ENCODE data around the gene CTNND2.

The CTNND2 gene

DNA sequence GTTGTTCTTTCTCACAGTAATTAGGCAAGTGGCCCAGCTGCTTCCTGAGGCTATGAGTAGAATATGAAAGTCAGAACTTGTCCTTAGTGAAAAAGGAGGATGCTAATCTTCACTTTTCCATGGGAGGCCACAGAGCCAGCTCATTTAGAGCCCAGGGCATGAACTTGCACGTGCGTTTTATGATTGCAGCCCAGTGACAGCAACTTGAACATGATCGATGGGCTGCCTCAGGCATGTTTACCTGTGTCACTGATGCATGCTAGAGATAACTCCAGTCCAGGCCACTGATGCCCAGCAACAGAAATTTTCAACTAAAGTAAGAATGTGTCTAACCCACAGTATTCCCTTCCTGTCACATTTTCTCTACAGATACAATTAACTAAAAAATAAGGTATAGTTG lies 179.3 kb downstream of the CTNND2 start:
- H3K4me3 ChIP-seq (ENCODE audit: low read depth, low read length) = no peak overlapping the region
- H3K4me1 ChIP-seq (ENCODE audit: control insufficient read depth, insufficient read depth, low read length) = no peaks in the 10 kb centered on the region
- TF ChIP-seq, protein P1, sequence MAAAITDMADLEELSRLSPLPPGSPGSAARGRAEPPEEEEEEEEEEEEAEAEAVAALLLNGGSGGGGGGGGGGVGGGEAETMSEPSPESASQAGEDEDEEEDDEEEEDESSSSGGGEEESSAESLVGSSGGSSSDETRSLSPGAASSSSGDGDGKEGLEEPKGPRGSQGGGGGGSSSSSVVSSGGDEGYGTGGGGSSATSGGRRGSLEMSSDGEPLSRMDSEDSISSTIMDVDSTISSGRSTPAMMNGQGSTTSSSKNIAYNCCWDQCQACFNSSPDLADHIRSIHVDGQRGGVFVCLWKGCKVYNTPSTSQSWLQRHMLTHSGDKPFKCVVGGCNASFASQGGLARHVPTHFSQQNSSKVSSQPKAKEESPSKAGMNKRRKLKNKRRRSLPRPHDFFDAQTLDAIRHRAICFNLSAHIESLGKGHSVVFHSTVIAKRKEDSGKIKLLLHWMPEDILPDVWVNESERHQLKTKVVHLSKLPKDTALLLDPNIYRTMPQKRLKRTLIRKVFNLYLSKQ (tag by site-specific recombination; IDR thresholded peaks at IDR 0.05; ENCODE audit: borderline replicate concordance) = no peak
- TF ChIP-seq MEIS1 (CRISPR knock-in tag; IDR thresholded peaks at IDR 0.05; ENCODE audit: borderline replicate concordance) = peak; percentile 83
- H3K27ac ChIP-seq (ENCODE audit: extremely low read depth, low read depth, low read length) = no peak overlapping the region
- CTCF ChIA-PET = no interaction called here
- POLR2A ChIA-PET = no interaction called here
- no peaks in the 10 kb centered on the region for H3K9me3 ChIP-seq (ENCODE audit: control insufficient read depth, insufficient read depth, low read depth, low read length)
- H3K36me3 ChIP-seq (ENCODE audit: control insufficient read depth in 2 of 2, insufficient read depth in 1 of 2, low read length in 2 of 2) = no peaks in the 10 kb centered on the region

DNA sequence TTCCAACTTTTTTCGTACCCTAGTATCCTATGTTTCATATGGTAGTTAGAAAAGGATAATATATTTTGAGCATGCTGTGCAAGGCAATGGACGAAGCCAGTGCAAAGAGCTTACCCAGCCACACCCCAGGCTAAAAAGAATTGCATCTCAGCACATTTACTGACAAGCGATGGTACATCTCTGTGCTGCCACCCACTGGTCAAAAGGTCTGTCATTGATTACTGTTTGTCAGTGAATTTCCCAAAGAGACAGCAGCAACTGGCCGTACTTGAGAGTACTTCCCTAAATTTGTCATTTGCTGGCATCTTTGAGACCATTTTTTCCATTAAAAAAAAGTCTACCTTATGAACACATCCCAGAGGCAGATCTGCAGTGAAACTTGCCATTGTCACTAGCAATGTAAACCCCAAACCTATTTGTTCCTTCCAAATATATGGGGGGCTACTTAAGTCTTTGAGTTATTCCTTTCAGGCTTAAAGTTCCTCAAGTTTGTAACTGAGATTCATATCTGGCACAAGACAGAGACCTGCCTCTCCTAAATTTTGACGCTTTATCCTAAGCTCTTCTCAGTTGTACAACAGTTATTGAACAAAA lies 184.3 kb downstream of the CTNND2 start:
- POLR2A ChIA-PET = no interaction called here

DNA sequence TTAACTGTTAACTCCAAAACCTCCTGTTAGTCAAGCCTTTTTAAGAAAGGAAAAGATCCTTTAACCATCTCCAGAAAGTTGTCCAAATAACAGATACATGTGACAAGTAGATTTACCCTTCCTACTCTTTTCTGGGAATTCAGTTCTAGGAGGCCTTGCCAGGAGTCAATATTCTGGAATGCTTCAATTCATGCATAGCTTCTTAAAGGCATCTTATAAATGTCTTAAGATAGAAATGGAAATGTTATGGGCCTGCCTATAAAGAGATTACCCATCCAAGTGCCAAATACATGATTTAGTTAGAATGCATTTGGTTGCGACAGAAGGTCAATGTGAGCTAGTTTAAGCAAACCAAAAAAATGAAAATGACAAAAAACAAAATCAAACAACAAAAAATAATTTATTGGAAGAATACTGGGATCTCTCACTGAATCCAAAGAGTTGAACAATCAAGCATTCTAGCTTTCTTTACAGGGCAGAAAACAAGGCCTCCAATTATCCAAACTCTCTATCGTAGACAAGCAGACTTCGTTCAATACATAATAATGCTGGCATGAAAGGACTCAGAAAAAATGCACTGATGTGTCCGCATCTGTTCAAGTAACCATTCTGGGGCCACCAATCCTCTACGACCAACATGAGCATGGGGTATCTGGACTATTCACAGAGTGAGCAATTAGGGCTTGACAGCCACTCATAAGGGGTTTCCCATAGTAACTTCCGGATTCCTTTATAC lies 188.6 kb downstream of the CTNND2 start:
- POLR2A ChIA-PET = no interaction called here
- no peaks in the 10 kb centered on the region for H3K36me3 ChIP-seq (ENCODE audit: control insufficient read depth in 2 of 2, insufficient read depth in 1 of 2, low read length in 2 of 2)
- CTCF ChIA-PET = interaction anchor here (0.6 to 0.7 kb wide), 3 partner anchors 35 to 1585 kb away, joined by 3 to 4 read pairs (median 4); no protein-coding TSS in a partner anchor
- TF ChIP-seq ZNF404 (tag by site-specific recombination; IDR thresholded peaks at IDR 0.05) = no peak
- TF ChIP-seq ZNF843 (tag by site-specific recombination; IDR thresholded peaks at IDR 0.05) = no peak
- no peak for TF ChIP-seq ZNF114 (tag by site-specific recombination; IDR thresholded peaks at IDR 0.05)
- TF ChIP-seq YY2 (tag by site-specific recombination; IDR thresholded peaks at IDR 0.05) = no peak
- TF ChIP-seq, protein P2, sequence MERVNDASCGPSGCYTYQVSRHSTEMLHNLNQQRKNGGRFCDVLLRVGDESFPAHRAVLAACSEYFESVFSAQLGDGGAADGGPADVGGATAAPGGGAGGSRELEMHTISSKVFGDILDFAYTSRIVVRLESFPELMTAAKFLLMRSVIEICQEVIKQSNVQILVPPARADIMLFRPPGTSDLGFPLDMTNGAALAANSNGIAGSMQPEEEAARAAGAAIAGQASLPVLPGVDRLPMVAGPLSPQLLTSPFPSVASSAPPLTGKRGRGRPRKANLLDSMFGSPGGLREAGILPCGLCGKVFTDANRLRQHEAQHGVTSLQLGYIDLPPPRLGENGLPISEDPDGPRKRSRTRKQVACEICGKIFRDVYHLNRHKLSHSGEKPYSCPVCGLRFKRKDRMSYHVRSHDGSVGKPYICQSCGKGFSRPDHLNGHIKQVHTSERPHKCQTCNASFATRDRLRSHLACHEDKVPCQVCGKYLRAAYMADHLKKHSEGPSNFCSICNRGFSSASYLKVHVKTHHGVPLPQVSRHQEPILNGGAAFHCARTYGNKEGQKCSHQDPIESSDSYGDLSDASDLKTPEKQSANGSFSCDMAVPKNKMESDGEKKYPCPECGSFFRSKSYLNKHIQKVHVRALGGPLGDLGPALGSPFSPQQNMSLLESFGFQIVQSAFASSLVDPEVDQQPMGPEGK (tag by site-specific recombination; IDR thresholded peaks at IDR 0.05) = no peak
- TF ChIP-seq ZNF521 (tag by site-specific recombination; IDR thresholded peaks at IDR 0.05) = no peak
- no peak for TF ChIP-seq ZNF596 (tag by site-specific recombination; IDR thresholded peaks at IDR 0.05)
- TF ChIP-seq GLIS2 (tag by site-specific recombination; IDR thresholded peaks at IDR 0.05) = no peak
- TF ChIP-seq ZNF629 (tag by site-specific recombination; IDR thresholded peaks at IDR 0.05) = no peak
- no peak for TF ChIP-seq ZNF146 (tag by site-specific recombination; IDR thresholded peaks at IDR 0.05)
- no peak for TF ChIP-seq ZNF571 (tag by site-specific recombination; IDR thresholded peaks at IDR 0.05)
- no peak for TF ChIP-seq ZNF266 (tag by site-specific recombination; IDR thresholded peaks at IDR 0.05; ENCODE audit: low read depth)
- no peak for TF ChIP-seq ZBTB17 (tag by site-specific recombination; IDR thresholded peaks at IDR 0.05)
- TF ChIP-seq, protein P3, sequence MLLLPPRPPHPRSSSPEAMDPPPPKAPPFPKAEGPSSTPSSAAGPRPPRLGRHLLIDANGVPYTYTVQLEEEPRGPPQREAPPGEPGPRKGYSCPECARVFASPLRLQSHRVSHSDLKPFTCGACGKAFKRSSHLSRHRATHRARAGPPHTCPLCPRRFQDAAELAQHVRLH (tag by site-specific recombination; IDR thresholded peaks at IDR 0.05) = no peak
- TF ChIP-seq, protein P4, sequence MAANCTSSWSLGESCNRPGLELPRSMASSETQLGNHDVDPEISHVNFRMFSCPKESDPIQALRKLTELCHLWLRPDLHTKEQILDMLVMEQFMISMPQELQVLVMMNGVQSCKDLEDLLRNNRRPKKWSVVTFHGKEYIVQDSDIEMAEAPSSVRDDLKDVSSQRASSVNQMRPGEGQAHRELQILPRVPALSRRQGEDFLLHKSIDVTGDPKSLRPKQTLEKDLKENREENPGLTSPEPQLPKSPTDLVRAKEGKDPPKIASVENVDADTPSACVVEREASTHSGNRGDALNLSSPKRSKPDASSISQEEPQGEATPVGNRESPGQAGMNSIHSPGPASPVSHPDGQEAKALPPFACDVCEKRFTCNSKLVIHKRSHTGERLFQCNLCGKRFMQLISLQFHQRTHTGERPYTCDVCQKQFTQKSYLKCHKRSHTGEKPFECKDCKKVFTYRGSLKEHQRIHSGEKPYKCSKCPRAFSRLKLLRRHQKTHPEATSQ (tag by site-specific recombination; IDR thresholded peaks at IDR 0.05) = no peak

More for the DNA sequence above, 184.3 kb downstream of the CTNND2 start:
- H3K4me1 ChIP-seq (ENCODE audit: control insufficient read depth, insufficient read depth, low read length) = no peaks in the 10 kb centered on the region
- CTCF ChIA-PET = interaction anchor here (0.6 to 1.6 kb wide), 10 partner anchors 11 to 1604 kb away, joined by 3 to 7 read pairs (median 3); no protein-coding TSS in a partner anchor
- H3K9me3 ChIP-seq (ENCODE audit: control insufficient read depth, insufficient read depth, low read depth, low read length) = no peaks in the 10 kb centered on the region
- no peaks in the 10 kb centered on the region for H3K36me3 ChIP-seq (ENCODE audit: control insufficient read depth in 2 of 2, insufficient read depth in 1 of 2, low read length in 2 of 2)
- no peak overlapping the region for H3K4me3 ChIP-seq (ENCODE audit: low read depth, low read length)
- TF ChIP-seq, protein P5, sequence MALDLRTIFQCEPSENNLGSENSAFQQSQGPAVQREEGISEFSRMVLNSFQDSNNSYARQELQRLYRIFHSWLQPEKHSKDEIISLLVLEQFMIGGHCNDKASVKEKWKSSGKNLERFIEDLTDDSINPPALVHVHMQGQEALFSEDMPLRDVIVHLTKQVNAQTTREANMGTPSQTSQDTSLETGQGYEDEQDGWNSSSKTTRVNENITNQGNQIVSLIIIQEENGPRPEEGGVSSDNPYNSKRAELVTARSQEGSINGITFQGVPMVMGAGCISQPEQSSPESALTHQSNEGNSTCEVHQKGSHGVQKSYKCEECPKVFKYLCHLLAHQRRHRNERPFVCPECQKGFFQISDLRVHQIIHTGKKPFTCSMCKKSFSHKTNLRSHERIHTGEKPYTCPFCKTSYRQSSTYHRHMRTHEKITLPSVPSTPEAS (tag by site-specific recombination; IDR thresholded peaks at IDR 0.05) = peak; percentile 37
- TF ChIP-seq ZNF785 (tag by site-specific recombination; IDR thresholded peaks at IDR 0.05) (no peak), SCRT2 (tag by site-specific recombination; IDR thresholded peaks at IDR 0.05) (no peak), ZNF777 (tag by site-specific recombination; IDR thresholded peaks at IDR 0.05; ENCODE audit: borderline replicate concordance) (no peak), ZNF654 (tag by site-specific recombination; IDR thresholded peaks at IDR 0.05; ENCODE audit: low read depth) (peak; percentile 27), ZNF660 (tag by site-specific recombination; IDR thresholded peaks at IDR 0.05) (0 out of 2 replicates have a peak, but pooled peaks have one; percentile 25), SETDB1 (IDR thresholded peaks at IDR 0.05; ENCODE audit: insufficient read length, low read length) (no peak), ZNF19 (tag by site-specific recombination; IDR thresholded peaks at IDR 0.05; ENCODE audit: low read depth) (no peak)
- TF ChIP-seq, protein P6, sequence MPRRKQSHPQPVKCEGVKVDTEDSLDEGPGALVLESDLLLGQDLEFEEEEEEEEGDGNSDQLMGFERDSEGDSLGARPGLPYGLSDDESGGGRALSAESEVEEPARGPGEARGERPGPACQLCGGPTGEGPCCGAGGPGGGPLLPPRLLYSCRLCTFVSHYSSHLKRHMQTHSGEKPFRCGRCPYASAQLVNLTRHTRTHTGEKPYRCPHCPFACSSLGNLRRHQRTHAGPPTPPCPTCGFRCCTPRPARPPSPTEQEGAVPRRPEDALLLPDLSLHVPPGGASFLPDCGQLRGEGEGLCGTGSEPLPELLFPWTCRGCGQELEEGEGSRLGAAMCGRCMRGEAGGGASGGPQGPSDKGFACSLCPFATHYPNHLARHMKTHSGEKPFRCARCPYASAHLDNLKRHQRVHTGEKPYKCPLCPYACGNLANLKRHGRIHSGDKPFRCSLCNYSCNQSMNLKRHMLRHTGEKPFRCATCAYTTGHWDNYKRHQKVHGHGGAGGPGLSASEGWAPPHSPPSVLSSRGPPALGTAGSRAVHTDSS (tag by site-specific recombination; IDR thresholded peaks at IDR 0.05) = no peak
- no peak overlapping the region for H3K27ac ChIP-seq (ENCODE audit: extremely low read depth, low read depth, low read length)

More for the DNA sequence above, 188.6 kb downstream of the CTNND2 start:
- no peak overlapping the region for H3K27ac ChIP-seq (ENCODE audit: extremely low read depth, low read depth, low read length)
- H3K4me1 ChIP-seq (ENCODE audit: control insufficient read depth, insufficient read depth, low read length) = no peaks in the 10 kb centered on the region
- H3K4me3 ChIP-seq (ENCODE audit: low read depth, low read length) = no peak overlapping the region
- H3K9me3 ChIP-seq (ENCODE audit: control insufficient read depth, insufficient read depth, low read depth, low read length) = no peaks in the 10 kb centered on the region
